Activated CD8-positive, alpha-beta memory T cell treated with anti-CD3 and anti-CD28 coated beads for 48 hours (primary cell): ENCODE results near the gene RNF187.
"Not testable (repeated sequence)": the region's sequence is repeated elsewhere in the genome, so short reads cannot be mapped to it uniquely, and the experiment has no call there.

Source experiments
- DNase-seq, 3 experiments: peaks; one replicate each; pipeline ENCODE4 v3.0.0-alpha.2; 2020; ENCODE audit warnings: low read depth in 2 of 3, low spot score in 2 of 3

The RNF187 gene

GRCh38 chr1:228486596-228487335 lies 416 bp upstream of the RNF187 start:
- DNase-seq, result peak; percentile 43 to 79 (median 69)

- no peak for DNase-seq
These were observed 1.1 kb downstream of the RNF187 start for GRCh38 chr1:228488125-228488817.

DNA sequence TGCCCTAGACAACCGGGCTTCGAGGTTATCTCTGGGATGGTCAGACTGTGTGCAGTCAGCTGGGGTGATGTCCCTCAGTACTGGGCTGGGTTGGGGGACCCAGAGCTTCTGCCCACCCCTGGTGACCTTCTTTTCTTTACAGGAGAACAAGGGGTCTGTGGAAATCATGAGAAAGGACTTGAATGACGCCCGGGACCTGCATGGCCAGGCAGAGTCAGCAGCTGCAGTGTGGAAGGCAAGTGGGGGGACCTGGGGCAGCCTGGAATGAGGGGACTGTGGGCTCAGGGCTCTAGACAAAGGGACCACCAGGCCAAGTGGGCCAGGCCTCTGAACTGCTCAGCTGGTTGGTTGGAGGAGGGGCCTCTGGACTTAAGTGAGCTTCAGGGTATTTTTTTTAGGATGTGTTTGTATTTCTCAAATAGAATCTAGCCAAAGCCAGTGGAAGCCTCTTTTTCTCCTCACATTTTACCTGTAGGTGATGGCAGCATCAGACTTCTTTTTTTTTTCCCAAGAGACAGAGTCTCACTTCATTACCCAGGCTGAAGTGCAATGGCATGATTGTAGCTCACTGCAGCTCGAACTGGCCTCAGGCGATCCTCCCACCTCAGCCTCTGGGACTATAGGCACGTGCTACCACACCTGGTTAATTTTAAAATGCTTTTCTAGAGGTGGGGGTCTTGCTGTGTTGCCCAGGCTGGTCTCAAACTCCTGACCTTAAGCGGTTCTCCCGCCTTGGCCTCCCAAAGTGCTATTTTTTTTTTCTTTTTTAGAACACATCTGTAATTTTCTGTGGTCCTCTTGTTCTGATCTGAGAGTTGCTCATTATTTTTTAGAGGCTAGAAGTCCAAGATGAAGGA lies 1.9 kb downstream of the RNF187 start:
- DNase-seq, result no peak

GRCh38 chr1:228490120-228491078 lies 3.2 kb downstream of the RNF187 start:
- DNase-seq, result no peak

GRCh38 chr1:228493141-228494043 lies 6.2 kb downstream of the RNF187 start:
- no peak for DNase-seq

DNA sequence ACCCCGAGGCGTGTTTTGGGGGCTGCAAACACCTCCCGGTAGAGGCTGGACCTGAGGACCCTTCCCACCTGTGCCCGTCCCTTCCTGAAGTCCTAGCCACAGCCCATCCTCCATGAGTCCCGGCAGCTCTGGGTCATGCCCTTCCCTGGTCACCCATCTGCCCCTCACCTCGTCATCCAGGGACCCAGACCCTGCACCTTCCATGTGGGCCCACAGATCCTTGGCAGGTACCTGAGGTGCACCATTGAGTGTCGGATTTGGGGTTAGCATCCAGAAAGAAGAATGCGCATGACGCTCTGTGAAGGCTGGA lies 6.8 kb downstream of the RNF187 start:
- DNase-seq, result no peak

DNA sequence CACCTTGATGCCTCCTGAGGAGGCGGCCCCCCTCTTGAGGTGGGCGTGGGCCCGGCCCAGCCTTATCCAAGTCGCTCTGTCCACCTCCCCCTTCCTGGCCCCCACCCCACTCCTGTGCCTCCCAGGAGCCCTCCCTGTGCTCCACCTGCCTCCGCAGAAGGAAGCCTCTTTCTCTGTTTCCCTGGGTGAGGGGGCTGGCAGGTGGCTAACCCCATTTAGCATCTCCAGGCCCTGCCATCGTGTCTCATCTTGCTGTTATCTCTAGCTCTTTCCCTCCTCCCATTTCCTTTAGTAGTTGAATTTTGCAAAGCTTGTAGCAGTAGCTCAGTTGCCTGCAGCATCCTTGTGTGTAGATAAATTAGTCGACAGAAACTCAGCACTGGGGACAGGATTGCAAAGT lies 7.2 kb downstream of the RNF187 start:
- no peak for DNase-seq

GRCh38 chr1:228494970-228495853 lies 8.0 kb downstream of the RNF187 start:
- no peak for DNase-seq

- no peak for DNase-seq
These were observed 8.9 kb downstream of the RNF187 start for GRCh38 chr1:228496084-228496483.

GRCh38 chr1:228496494-228496893 lies 9.3 kb downstream of the RNF187 start:
- no peak for DNase-seq

- no peak for DNase-seq
These were observed 10.0 kb downstream of the RNF187 start for GRCh38 chr1:228497206-228497605.

- DNase-seq, result no peak
These were observed 10.6 kb downstream of the RNF187 start for GRCh38 chr1:228497817-228498216.

DNA sequence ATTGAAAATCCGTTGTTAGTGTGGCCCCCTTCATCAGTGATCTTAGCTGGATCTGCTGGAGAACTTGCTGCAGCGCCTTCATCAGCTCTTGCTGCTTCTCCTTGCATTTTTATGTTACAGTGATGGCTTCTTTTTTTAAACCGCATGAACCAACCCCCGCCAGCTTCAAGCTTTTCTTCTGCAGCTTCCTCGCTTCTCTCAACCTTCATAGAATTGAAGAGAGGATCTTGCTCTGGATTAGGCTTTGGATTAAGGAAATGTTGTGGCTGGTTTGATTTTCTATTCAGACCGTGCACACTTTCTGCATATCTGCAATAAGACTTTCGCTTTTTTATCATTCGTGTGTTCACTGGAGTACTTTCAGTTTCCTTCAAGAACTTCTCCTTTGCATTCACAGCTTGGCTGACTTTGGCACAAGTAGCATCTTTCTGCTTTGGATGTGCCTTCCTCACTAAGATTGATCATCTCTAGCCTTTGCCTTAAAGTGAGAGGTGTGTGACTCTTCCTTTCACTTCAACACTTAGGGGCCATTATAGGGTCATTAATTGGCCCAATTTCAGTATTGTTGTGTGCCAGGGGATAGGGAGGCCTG lies 13.1 kb downstream of the RNF187 start:
- DNase-seq, result no peak

DNA sequence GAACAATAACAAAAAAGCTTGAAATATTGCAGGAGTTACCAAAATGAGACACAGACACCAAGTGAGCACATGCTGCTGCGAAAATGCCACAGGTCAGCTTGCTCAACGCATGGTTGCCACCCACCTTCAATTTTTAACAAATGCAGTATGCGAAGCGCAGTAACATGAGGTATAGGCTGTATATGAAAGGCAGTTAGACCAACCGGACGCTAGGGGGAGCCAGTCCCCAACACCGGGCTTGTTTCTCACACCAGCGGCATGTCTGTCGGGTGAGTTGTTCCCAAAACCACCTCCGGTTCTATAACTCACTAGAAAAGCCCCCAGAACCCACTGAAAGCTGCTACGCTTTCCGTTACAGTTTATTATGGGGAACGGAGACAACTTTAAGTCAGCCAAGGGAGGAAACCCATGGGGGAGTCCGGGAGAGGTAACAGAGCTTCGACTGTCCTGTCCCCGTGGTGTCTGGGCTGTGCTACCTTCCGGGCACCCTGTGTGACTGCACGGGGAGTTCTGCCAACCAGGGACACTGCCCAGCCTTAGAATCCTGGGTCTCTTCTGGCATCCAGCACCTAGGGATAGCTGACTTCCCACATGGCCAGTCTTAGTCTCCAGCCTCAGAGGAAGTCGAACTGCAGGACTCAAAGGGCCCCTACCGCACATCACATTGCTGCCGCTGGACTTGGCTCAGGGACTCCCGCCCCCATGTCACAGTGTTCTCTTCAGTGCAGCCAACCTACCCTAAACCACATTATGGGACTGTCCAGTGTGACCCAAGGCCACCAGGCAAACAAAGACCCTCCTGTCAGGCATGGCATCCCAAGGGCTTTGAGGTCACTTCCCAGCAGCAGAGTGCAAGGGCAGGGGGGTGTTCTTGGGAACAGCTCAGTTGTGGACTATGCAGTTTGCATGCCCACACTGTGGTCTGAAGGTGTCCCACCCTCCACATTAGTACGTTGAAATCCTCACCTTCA lies 14.0 kb downstream of the RNF187 start:
- DNase-seq, result peak; percentile 73 to 77 (median 74)

- DNase-seq, result no peak
These were observed 15.3 kb downstream of the RNF187 start for GRCh38 chr1:228502522-228502921.

DNA sequence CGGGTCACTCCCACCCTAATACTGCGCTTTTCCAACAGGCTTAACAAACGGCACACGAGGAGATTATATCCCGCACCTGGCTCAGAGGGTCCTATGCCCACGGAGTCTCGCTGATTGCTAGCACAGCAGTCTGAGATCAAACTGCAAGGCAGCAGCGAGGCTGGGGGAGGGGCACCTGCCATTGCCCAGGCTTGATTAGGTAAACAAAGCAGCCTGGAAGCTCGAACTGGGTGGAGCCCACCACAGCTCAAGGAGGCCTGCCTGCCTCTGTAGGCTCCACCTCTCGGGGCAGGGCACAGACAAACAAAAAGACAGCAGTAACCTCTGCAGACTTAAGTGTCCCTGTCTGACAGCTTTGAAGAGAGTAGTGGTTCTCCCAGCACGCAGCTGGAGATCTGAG lies 18.8 kb downstream of the RNF187 start:
- not testable (repeated sequence) for DNase-seq

DNA sequence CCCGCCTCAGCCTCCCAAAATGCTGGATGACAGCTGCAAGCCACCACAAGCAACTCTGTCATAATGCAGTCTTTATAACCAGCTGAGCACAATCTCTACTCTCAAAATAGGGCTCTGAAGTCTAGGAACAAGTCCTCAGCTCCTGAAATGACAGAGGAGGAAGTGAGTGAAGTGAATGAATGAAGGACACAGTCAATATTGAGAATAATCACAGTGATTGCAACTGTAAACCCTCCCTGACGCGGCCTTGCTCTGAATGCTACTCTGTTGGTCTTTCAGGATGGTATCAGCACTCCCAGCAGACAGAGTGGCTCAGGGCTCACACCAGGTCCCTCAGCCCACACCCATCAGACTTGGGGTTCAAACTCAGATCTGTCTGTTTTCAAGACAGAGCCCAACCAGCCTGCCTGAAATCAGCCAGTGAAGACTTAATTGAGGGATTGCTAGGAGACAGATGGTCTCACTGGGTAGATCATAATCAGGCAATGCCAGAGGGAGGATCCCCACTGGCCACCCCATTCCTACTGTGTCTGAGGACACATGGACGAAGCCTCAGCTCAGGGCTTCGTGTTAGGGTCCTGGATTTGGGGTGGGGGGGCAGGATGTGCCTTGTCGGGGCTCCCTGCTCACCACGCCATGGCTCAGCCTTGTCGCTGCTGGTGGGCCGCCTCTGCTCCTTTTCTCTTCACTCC lies 20.9 kb downstream of the RNF187 start:
- no peak for DNase-seq
